Daoy (cell line): Measurements from ENCODE around the gene USP32. TPM values are rescaled to one million over a fixed set of nuclear protein-coding genes. Genes with fewer than 3 reads are reported as not detected.
"Not testable (repeated sequence)": the region's sequence is repeated elsewhere in the genome, so short reads cannot be mapped to it uniquely, and the experiment has no call there.

Source experiments
- DNase-seq: peaks from one replicate; pipeline ENCODE4 v3.0.0-alpha.2; 2015; ENCODE audit warnings: low read depth
- total RNA-seq: library from RNA; depleted of rRNA; stranded (reverse); fragments of >200 nt; shearing (Covaris generic); gene quantifications from 2 replicates; pipeline ENCODE4 v1.2.3, GENCODE V29; 2014

The USP32 gene
- total RNA-seq, 1 experiment from 2014 or later, result 18.4 TPM

- no peak for DNase-seq
Observed at GRCh38 chr17:60403523-60403810, 11.5 kb upstream of the USP32 start.

- no peak for DNase-seq
Observed at GRCh38 chr17:60401819-60402218, 9.9 kb upstream of the USP32 start.

- DNase-seq, result no peak
Observed at GRCh38 chr17:60398227-60398959, 6.5 kb upstream of the USP32 start.

- no peak for DNase-seq
Observed at GRCh38 chr17:60396412-60396811, 4.5 kb upstream of the USP32 start.

- DNase-seq, result no peak
Observed at GRCh38 chr17:60395508-60396065, 3.7 kb upstream of the USP32 start.

GRCh38 chr17:60393840-60394723 is 2.1 kb upstream of the USP32 start:
- DNase-seq, result no peak

- DNase-seq, result peak; percentile 71
Observed at GRCh38 chr17:60392845-60393702, 1.1 kb upstream of the USP32 start.

- no peak for DNase-seq
Observed at GRCh38 chr17:60391471-60392041, 377 bp downstream of the USP32 start.

GRCh38 chr17:60390925-60391470 is 935 bp downstream of the USP32 start:
- peak; percentile 34 for DNase-seq

- DNase-seq, result peak; percentile 41
Observed at GRCh38 chr17:60390186-60390585, 1.7 kb downstream of the USP32 start.

GRCh38 chr17:60388742-60389141 is 3.2 kb downstream of the USP32 start:
- no peak for DNase-seq

- no peak for DNase-seq
Observed at GRCh38 chr17:60387666-60388065, 4.3 kb downstream of the USP32 start.

- no peak for DNase-seq
Observed at GRCh38 chr17:60386147-60387058, 5.5 kb downstream of the USP32 start.

GRCh38 chr17:60384921-60385320 is 7.0 kb downstream of the USP32 start:
- not testable (repeated sequence) for DNase-seq

- DNase-seq, result no peak
Observed at GRCh38 chr17:60383379-60383778, 8.6 kb downstream of the USP32 start.

GRCh38 chr17:60381958-60382357 is 10.0 kb downstream of the USP32 start:
- DNase-seq, result no peak

- not testable (repeated sequence) for DNase-seq
Observed at GRCh38 chr17:60379461-60379860, 12.5 kb downstream of the USP32 start.

- not testable (repeated sequence) for DNase-seq
Observed at GRCh38 chr17:60378187-60378586, 13.7 kb downstream of the USP32 start.

- DNase-seq, result peak; percentile 59
Observed at GRCh38 chr17:60372790-60373483, 19.0 kb downstream of the USP32 start.
